CD14-positive monocyte (primary cell): ENCODE measurements around the gene EPM2A. TPM values are rescaled to one million over a fixed set of nuclear protein-coding genes. Genes with fewer than 3 reads are reported as not detected.

Experiments
- DNase-seq, 3 donors: peaks; one replicate each; pipeline ENCODE4 v3.0.0-alpha.2; 2011 to 2022
- H2AFZ ChIP-seq: 2 replicates; pipeline ENCODE4 v1.6.0; 2012; ENCODE audit warnings: mild to moderate bottlenecking, low read depth, low read length, inconsistent platforms; ENCODE audit not compliant: insufficient read depth, poor library complexity, severe bottlenecking
- H3K27ac ChIP-seq, 2 donors: 1 replicate in 1 of 2; 2 replicates in 1 of 2; pipeline ENCODE4 v1.5.1; 2012 to 2013; ENCODE audit warnings: low read length in 2 of 2, control low read depth in 1 of 2, inconsistent platforms in 1 of 2, low read depth in 1 of 2, mild to moderate bottlenecking in 1 of 2
- H3K27me3 ChIP-seq, 2 donors: one replicate each; pipeline versions ENCODE4 v1.6.0 to v1.6.1; 2011 to 2013; ENCODE audit warnings: low read length in 2 of 2; ENCODE audit not compliant: control insufficient read depth in 2 of 2, insufficient read depth in 2 of 2
- H3K36me3 ChIP-seq, 2 donors: replicated peaks in 1 of 2; 1 replicate in 1 of 2; 2 replicates in 1 of 2; pipeline versions ENCODE4 v1.5.1 to v1.6.1; 2012 to 2013; ENCODE audit warnings: low read length in 2 of 2, control low read depth in 1 of 2, inconsistent platforms in 1 of 2, mild to moderate bottlenecking in 1 of 2; ENCODE audit not compliant: insufficient read depth in 2 of 2, control insufficient read depth in 1 of 2
- H3K4me1 ChIP-seq, 2 donors: 1 replicate in 1 of 2; 2 replicates in 1 of 2; pipeline versions ENCODE4 v1.5.1 to v1.6.1; 2012 to 2013; ENCODE audit warnings: low read length in 2 of 2, control low read depth in 1 of 2, inconsistent platforms in 1 of 2, mild to moderate bottlenecking in 1 of 2, moderate library complexity in 1 of 2; ENCODE audit not compliant: insufficient read depth in 2 of 2, control insufficient read depth in 1 of 2
- H3K4me2 ChIP-seq: replicated peaks from 2 replicates; pipeline ENCODE3; 2012; ENCODE audit warnings: low read length, moderate library complexity, mild to moderate bottlenecking; ENCODE audit not compliant: poor library complexity, severe bottlenecking; ENCODE audit errors: extremely low read depth
- H3K4me3 ChIP-seq, 3 experiments: fragments of 200-600 bp in 1 of 3; sonication (generic) in 1 of 3; replicated peaks in 1 of 3; 1 replicate in 2 of 3; 2 replicates in 1 of 3; pipeline ENCODE4 v1.5.1; 2011 to 2013; ENCODE audit warnings: low read length in 3 of 3, mild to moderate bottlenecking in 3 of 3, control low read depth in 2 of 3, low read depth in 2 of 3, inconsistent platforms in 1 of 3, moderate library complexity in 1 of 3
- H3K79me2 ChIP-seq: 2 replicates; pipeline ENCODE4 v1.6.0; 2012; ENCODE audit warnings: mild to moderate bottlenecking, control low read depth, inconsistent platforms, low read length, moderate library complexity; ENCODE audit not compliant: insufficient read depth
- H3K9ac ChIP-seq: 2 replicates; pipeline ENCODE4 v1.6.0; 2017; ENCODE audit warnings: low read length, mild to moderate bottlenecking; ENCODE audit not compliant: insufficient read depth, poor library complexity, severe bottlenecking
- H3K9me3 ChIP-seq, 2 donors: replicated peaks in 1 of 2; 1 replicate in 1 of 2; 2 replicates in 1 of 2; pipeline versions ENCODE4 v1.5.1 to v1.6.1; 2012 to 2013; ENCODE audit warnings: low read length in 2 of 2, control low read depth in 1 of 2; ENCODE audit not compliant: control insufficient read depth in 1 of 2, insufficient read depth in 1 of 2
- H4K20me1 ChIP-seq: 2 replicates; pipeline ENCODE4 v1.6.0; 2012; ENCODE audit warnings: mild to moderate bottlenecking, low read length, control low read depth, moderate library complexity; ENCODE audit not compliant: insufficient read depth
- H3K27ac Mint-ChIP-seq, 7 donors: one replicate each; pipeline ENCODE4 v1.8.0; 2020; ENCODE audit warnings: mild to moderate bottlenecking in 7 of 7, mixed read lengths in 7 of 7, moderate library complexity in 6 of 7, inconsistent platforms in 2 of 7
- H3K27me3 Mint-ChIP-seq, 3 donors: one replicate each; pipeline ENCODE4 v1.8.0; 2021 to 2022; ENCODE audit warnings: low read depth in 3 of 3, mild to moderate bottlenecking in 3 of 3, mixed read lengths in 3 of 3, moderate library complexity in 3 of 3, inconsistent platforms in 1 of 3
- H3K36me3 Mint-ChIP-seq, 2 donors: one replicate each; pipeline ENCODE4 v1.8.0; 2020; ENCODE audit warnings: mixed read lengths in 2 of 2, inconsistent platforms in 1 of 2, mild to moderate bottlenecking in 1 of 2
- H3K4me1 Mint-ChIP-seq: one replicate; pipeline ENCODE4 v1.8.0; 2020; ENCODE audit warnings: mild to moderate bottlenecking, mixed read lengths
- H3K4me3 Mint-ChIP-seq, 2 donors: one replicate each; pipeline ENCODE4 v1.8.0; 2020; ENCODE audit warnings: mild to moderate bottlenecking in 2 of 2, mixed read lengths in 2 of 2, moderate library complexity in 1 of 2
- H3K9me3 Mint-ChIP-seq, 7 donors: one replicate each; pipeline ENCODE4 v1.8.0; 2020 to 2022; ENCODE audit warnings: mixed read lengths in 7 of 7, mild to moderate bottlenecking in 6 of 7, moderate library complexity in 6 of 7, inconsistent platforms in 2 of 7
- WGBS: methylation state at CpG from one replicate; pipeline ENCODE4 v1.1.5; 2013; ENCODE audit warnings: missing lambda C conversion rate; ENCODE audit not compliant: insufficient coverage; 5-methylcytosine and 5-hydroxymethylcytosine counted together
- intact Hi-C, 2 donors: fragments of 100-400 bp; cut with micrococcal nuclease; formaldehyde crosslinking; loops; one replicate each; pipeline versions ENCODE4 v1.15.0 to v1.15.1; 2023
- polyA plus RNA-seq, 3 donors: library from polyadenylated mRNA; depleted of rRNA in 1 of 3; unstranded in 2 of 3; stranded (reverse) in 1 of 3; fragments of 300-500 nt in 2 of 3; fragments of >200 nt in 1 of 3; fragmentation: Illumina TruSeq in 2 of 3; gene quantifications; 1 replicate in 2 of 3; 2 replicates in 1 of 3; pipeline ENCODE4 v1.2.3, GENCODE V29; 2012 to 2021
- TF ChIP-seq, protein P1 (sequence below): fragments of 200-600 bp; IDR thresholded peaks from one replicate; pipeline ENCODE4 v1.8.0; 2022; ENCODE audit warnings: antibody characterized with exemption, mild to moderate bottlenecking

EPM2A gene
- polyA plus RNA-seq, 3 donors, result 2.5 to 4.1 (median 3.2) TPM

DNA sequence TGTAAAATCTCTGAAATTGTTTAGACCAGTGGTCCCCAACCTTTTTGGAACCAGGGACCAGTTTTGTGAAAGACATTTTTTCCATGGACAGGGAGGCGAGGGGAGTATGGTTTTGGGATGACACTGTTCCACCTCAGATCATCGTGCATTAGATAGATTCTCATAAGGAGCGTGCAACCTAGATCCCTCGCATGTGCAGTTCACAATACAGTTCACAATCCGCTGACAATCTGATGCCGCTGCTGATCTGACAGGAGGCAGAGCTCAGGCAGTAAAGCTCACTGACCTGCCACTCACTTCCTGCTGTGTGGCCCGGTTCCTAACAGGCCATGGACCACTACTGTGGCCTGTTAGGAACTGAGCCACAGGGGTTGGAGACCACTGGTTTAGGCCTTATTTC is 115.2 kb downstream of the EPM2A start:
- WGBS, result 95% methylated on average over 6 of the region's 7 CpGs
- DNase-seq, result no peak
- TF ChIP-seq, protein P1, sequence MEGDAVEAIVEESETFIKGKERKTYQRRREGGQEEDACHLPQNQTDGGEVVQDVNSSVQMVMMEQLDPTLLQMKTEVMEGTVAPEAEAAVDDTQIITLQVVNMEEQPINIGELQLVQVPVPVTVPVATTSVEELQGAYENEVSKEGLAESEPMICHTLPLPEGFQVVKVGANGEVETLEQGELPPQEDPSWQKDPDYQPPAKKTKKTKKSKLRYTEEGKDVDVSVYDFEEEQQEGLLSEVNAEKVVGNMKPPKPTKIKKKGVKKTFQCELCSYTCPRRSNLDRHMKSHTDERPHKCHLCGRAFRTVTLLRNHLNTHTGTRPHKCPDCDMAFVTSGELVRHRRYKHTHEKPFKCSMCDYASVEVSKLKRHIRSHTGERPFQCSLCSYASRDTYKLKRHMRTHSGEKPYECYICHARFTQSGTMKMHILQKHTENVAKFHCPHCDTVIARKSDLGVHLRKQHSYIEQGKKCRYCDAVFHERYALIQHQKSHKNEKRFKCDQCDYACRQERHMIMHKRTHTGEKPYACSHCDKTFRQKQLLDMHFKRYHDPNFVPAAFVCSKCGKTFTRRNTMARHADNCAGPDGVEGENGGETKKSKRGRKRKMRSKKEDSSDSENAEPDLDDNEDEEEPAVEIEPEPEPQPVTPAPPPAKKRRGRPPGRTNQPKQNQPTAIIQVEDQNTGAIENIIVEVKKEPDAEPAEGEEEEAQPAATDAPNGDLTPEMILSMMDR, result no peak
- Histone ChIP-seq H2AFZ (no peak overlapping the region), H3K4me2 (no peak overlapping the region), H3K27me3 (no peaks in the 10 kb centered on the region), H3K36me3 (no peaks in the 10 kb centered on the region), H3K79me2 (no peaks in the 10 kb centered on the region), H3K27ac (no peak overlapping the region), H3K9me3 (peaks cover 9 to 11% of the 10 kb centered on the region in 2 donors), H3K4me1 (no peaks in the 10 kb centered on the region), H4K20me1 (no peaks in the 10 kb centered on the region), H3K4me3 (no peak overlapping the region), H3K9ac (no peak overlapping the region)
- Mint-ChIP-seq H3K36me3 (no peaks in the 10 kb centered on the region), H3K4me3 (no peak overlapping the region), H3K9me3 (peaks cover 9 to 27% (median 19%) of the 10 kb centered on the region in 7 donors), H3K27ac (peak overlapping the region in 1 of 7 donors; percentile 47), H3K27me3 (no peaks in the 10 kb centered on the region), H3K4me1 (no peaks in the 10 kb centered on the region)
- intact Hi-C loops, result no loop called here

DNA sequence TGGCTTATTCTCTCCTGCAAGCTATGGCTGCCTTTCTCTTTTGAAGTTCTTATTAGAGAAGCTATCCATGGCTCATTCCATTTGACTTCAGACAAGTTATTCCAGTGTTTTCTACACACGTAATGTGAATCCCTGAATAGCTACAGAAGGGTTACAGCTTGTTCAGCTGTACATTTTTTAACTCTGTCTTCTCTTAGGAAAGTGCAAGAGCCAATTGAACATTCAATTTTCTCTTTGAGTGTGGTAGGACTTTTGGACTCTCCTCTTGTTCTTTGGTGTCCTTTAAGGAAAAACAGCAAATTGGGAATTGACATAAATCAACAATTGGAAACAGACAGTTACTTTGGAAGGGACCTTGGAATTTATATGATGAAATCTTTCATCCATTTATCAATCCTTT is 125.8 kb downstream of the EPM2A start:
- no peaks in the 10 kb centered on the region for H3K9me3 ChIP-seq
- H3K27me3 ChIP-seq, result no peaks in the 10 kb centered on the region
- no peak overlapping the region for H3K4me3 ChIP-seq
- H3K27ac ChIP-seq, result no peak overlapping the region
- TF ChIP-seq, protein P1, result no peak
- no peak overlapping the region for H3K4me2 ChIP-seq
- no peaks in the 10 kb centered on the region for H3K4me1 ChIP-seq
- H3K79me2 ChIP-seq, result no peaks in the 10 kb centered on the region
- Mint-ChIP-seq H3K4me1 (no peaks in the 10 kb centered on the region), H3K9me3 (peaks cover 0 to 3% (median 0%) of the 10 kb centered on the region in 7 donors), H3K36me3 (no peaks in the 10 kb centered on the region), H3K4me3 (no peak overlapping the region), H3K27me3 (no peaks in the 10 kb centered on the region), H3K27ac (no peak overlapping the region)
- H3K36me3 ChIP-seq, result no peaks in the 10 kb centered on the region
- DNase-seq, result no peak
- intact Hi-C loops, result no loop called here
- no peak overlapping the region for H2AFZ ChIP-seq
- no CpG with 5 or more reads among the region's 1 CpG for WGBS
- no peaks in the 10 kb centered on the region for H4K20me1 ChIP-seq
- no peak overlapping the region for H3K9ac ChIP-seq
